Measurements from ENCODE around the gene TMEM25.

DNA sequence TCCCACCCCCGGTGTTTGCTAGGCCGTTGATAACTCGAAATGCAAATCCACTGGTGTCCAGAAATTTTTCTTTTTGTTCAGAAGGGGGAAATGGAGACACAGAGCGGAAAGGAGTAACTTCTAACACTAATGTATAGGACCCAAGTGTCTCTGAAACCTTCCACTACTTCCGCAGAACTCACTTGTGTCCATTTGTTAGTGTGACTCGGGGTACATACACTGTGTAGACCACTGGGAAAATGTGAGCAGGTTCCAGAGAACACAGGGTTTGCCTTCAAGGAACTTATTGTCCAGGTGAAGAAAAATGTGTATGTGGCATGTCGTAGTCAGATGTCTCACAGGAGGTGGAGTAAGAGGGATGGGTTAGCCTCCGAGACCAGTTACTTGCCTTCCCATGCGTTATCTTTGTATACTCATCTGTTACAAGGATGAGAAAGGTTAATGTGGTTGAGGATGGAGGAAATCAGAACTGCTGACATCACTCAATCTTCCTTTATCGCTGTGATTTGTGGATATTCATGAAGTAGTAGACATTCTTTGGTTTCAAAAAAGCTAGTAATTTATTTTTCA is 42.1 kb downstream of the TMEM25 start:
- TF ChIP-seq, protein P1, sequence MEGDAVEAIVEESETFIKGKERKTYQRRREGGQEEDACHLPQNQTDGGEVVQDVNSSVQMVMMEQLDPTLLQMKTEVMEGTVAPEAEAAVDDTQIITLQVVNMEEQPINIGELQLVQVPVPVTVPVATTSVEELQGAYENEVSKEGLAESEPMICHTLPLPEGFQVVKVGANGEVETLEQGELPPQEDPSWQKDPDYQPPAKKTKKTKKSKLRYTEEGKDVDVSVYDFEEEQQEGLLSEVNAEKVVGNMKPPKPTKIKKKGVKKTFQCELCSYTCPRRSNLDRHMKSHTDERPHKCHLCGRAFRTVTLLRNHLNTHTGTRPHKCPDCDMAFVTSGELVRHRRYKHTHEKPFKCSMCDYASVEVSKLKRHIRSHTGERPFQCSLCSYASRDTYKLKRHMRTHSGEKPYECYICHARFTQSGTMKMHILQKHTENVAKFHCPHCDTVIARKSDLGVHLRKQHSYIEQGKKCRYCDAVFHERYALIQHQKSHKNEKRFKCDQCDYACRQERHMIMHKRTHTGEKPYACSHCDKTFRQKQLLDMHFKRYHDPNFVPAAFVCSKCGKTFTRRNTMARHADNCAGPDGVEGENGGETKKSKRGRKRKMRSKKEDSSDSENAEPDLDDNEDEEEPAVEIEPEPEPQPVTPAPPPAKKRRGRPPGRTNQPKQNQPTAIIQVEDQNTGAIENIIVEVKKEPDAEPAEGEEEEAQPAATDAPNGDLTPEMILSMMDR (conservative IDR thresholded peaks at IDR 0.05 in 1 of 2, IDR thresholded peaks at IDR 0.05 in 1 of 2; ENCODE audit: low read depth in 1 of 2, low read length in 2 of 2): no peak
- TF ChIP-seq EZH2 (IDR thresholded peaks at IDR 0.05; ENCODE audit: low read length, missing control alignments): no peak
